8988T (cell line): ENCODE data around the gene CLCA2.
"Not testable (repeated sequence)": the region's sequence is repeated elsewhere in the genome, so short reads cannot be mapped to it uniquely, and the experiment has no call there.

Experiments used
- DNase-seq: peaks from one replicate; pipeline ENCODE4 v3.0.0; 2011

The CLCA2 gene

GRCh38 chr1:86478416-86479156 is 54.6 kb downstream of the CLCA2 start:
- no peak for DNase-seq

- no peak for DNase-seq
These were observed 58.0 kb downstream of the CLCA2 start for GRCh38 chr1:86481966-86482365.

GRCh38 chr1:86487131-86487810 is 63.3 kb downstream of the CLCA2 start:
- no peak for DNase-seq

- DNase-seq, result no peak
These were observed 63.8 kb downstream of the CLCA2 start for GRCh38 chr1:86487811-86488141.

GRCh38 chr1:86489242-86489878 is 65.4 kb downstream of the CLCA2 start:
- DNase-seq, result no peak

- DNase-seq, result no peak
These were observed 67.4 kb downstream of the CLCA2 start for GRCh38 chr1:86491171-86491950.

GRCh38 chr1:86498281-86498680 is 74.3 kb downstream of the CLCA2 start:
- no peak for DNase-seq

- DNase-seq, result no peak
These were observed 76.1 kb downstream of the CLCA2 start for GRCh38 chr1:86499987-86500593.

- no peak for DNase-seq
These were observed 76.7 kb downstream of the CLCA2 start for GRCh38 chr1:86500714-86501113.

- DNase-seq, result not testable (repeated sequence)
These were observed 78.2 kb downstream of the CLCA2 start for GRCh38 chr1:86502125-86502646.

GRCh38 chr1:86502721-86503405 is 78.9 kb downstream of the CLCA2 start:
- no peak for DNase-seq

- DNase-seq, result no peak
These were observed 79.6 kb downstream of the CLCA2 start for GRCh38 chr1:86503406-86504136.

GRCh38 chr1:86504137-86504479 is 80.1 kb downstream of the CLCA2 start:
- no peak for DNase-seq

GRCh38 chr1:86504895-86505563 is 81.1 kb downstream of the CLCA2 start:
- DNase-seq, result no peak

GRCh38 chr1:86505564-86505902 is 81.6 kb downstream of the CLCA2 start:
- DNase-seq, result no peak
